Adrenal gland (tissue), 5 donors: ENCODE measurements around the gene HIBADH.

Experiments
- CTCF ChIP-seq, 6 experiments: fragments of 450-650 bp in 4 of 6; fragments of 200-600 bp in 2 of 6; sonication (generic) in 1 of 6; IDR thresholded peaks; 1 replicate in 5 of 6; 2 replicates in 1 of 6; pipeline versions ENCODE4 v1.5.1 to v1.8.0; 2016 to 2021; ENCODE audit warnings: antibody characterized with exemption in 6 of 6, mild to moderate bottlenecking in 2 of 6, moderate library complexity in 1 of 6
- POLR2A ChIP-seq, 2 donors: fragments of 450-650 bp; IDR thresholded peaks; one replicate each; pipeline ENCODE4 v1.6.1; 2017; ENCODE audit warnings: antibody characterized with exemption in 2 of 2, mild to moderate bottlenecking in 2 of 2, moderate library complexity in 1 of 2
- donor health status: DM: no; HTN: no; CAD: no.

GRCh38 chr7:27535795-27536194, 126.9 kb downstream of the HIBADH start:
- TF ChIP-seq CTCF (IDR thresholded peaks at IDR 0.05) (no peak), POLR2A (IDR thresholded peaks at IDR 0.05) (no peak)
